RCC 7860 (cell line): ENCODE results near the gene MCEMP1.

Experiments used
- DNase-seq: peaks from one replicate; pipeline ENCODE4 v3.0.0-alpha.2; 2015; ENCODE audit warnings: low spot score
- FAIRE-seq: peaks from 2 replicates; lab custom pipeline; 2012; peaks lifted over from hg19 to GRCh38; lab: Jason Lieb, UNC

MCEMP1 gene, protein sequence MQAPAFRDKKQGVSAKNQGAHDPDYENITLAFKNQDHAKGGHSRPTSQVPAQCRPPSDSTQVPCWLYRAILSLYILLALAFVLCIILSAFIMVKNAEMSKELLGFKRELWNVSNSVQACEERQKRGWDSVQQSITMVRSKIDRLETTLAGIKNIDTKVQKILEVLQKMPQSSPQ

DNA sequence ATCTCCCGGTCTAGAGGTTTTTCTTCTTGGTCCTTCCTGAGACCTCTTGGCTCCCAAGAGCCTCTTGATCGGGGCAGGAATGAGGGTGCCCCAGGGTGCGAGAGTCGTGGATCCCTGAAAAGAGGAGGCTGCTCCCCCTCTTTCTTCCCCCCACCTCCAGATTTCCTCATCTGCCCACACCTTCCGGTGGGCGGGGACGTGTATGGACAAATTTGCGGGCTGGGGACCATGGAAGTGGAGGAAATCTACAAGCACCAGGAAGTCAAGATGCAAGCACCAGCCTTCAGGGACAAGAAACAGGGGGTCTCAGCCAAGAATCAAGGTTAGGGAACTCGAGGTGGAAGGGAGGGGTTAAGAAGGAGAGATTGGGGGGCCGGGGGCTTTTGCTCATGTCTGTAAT lies at the start of gene MCEMP1:
Gene MCEMP1, plus strand, starts transcription at position 237 of the 400 bp plus-strand sequence. Its CDS starts 31 bp downstream, at position 268.
- FAIRE-seq (no peak), DNase-seq (no peak)

DNA sequence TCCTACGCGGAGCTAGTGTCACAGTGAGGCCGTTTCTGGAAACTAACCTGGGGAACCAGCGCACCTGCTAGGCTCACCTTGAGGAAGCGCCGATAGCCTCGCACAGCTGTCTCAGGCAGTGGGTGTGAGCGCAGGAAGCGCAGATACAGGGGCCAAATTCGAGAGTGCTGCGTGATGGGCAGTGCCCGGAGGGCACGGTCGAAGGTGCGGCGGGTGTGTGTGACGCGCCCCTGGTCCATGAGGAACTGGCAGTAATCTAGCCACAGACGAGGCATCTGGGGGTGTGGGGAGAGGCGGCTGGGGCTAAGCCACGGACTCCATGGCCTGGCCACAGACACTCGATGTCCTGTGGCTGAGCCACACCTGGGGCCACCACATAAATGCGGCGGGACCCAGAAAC lies 49.7 kb upstream of the MCEMP1 start:
- no peak for FAIRE-seq

DNA sequence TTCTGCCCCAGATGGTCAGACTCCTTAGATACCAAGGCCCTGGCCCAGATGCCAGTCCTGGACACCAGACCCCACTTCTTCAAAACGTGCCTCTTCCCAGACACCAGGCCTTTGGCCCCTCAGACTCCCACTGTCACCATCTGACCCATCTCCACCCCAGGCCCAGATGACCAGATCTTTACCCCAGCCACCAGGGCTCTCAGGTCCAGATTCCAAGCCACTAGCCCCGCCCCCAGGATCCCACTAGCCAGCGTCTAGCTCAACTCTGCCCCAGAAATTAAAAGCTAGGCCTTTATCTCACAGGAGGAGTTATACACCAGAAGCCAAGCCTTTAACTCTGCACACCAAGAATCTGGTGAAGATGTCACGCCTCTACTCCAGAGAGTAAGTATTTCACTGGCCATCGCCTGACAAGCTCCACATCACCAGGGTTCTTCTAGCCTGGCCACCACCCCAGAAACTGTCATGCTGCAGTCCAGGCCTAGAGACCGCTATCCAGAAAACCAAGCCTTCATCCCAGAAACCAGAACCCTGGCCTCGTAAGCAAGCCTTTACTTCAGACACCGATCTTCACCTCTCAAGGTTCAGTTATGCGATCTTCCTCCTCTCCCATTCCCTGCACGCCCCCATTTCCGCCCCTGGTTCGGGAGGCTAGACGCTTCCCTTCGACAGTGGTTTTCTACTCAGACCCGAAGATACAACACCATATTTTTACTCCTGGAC lies 48.1 kb upstream of the MCEMP1 start:
- DNase-seq (no peak), FAIRE-seq (no peak)

More for the DNA sequence above, 49.7 kb upstream of the MCEMP1 start:
- DNase-seq: no peak

DNA sequence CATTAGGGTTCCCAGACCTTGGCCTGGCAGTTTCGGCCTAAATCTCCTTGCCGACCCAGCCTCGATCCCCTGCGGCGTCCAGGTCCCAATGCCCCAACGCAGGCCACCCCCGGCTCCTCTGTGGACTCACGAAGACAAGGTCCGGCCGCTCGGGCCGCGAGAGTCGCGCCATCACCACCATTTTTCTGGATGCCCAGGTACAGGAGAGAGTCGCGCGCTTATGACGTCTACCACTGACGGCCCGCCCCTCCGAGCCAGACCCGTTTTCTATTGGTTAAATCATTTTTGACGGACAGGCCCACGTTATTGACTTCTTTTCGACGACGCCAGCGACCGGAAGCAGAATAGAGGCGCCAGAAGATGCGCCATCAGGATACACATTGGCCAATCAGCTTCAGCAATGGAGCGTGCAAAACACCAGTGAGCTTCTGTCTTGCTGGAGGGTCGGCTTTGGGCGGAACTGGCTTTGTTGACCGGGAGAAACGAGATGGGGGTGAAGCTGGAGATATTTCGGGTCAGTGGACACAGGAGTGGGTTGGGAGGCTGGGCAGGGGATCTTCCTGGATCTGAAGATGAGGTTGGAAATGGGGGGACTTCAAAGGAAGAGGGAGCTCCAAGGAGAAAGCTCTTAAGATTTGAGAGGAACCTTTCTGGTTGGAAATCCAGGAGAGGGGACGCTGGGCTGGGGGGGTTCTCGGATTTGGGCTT lies 47.4 kb upstream of the MCEMP1 start, which contains the start of the genes PET100 and XAB2:
Gene PET100, plus strand, starts transcription at position 447 of the 708 bp plus-strand sequence. Its CDS starts 41 bp downstream, at position 488.
Gene XAB2, minus strand, starts transcription at position 199 of the 708 bp plus-strand sequence. Its CDS starts 18 bp downstream, at position 181.
- FAIRE-seq (peak; percentile 96), DNase-seq (peak; percentile 98)

DNA sequence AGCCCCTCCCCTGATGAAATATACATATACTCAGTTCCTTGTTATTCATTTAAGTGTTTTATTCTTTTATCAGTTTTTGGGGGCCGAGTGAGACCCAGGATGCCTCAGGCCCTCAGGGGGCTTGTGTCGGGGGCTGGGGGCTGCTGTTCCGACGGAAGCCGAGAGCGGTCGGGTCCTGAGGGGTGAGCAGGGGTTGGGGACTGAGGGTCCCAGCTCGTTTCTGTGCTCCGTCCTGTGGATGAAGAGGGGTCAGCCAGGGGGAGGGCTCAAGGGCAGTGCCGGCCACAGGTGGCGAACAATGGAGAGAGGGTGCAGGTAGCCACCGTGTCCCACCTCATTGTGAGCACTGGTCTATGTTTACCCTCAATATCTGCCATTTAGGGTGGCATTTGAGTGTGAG lies 45.3 kb upstream of the MCEMP1 start:
- FAIRE-seq: no peak
- no peak for DNase-seq

DNA sequence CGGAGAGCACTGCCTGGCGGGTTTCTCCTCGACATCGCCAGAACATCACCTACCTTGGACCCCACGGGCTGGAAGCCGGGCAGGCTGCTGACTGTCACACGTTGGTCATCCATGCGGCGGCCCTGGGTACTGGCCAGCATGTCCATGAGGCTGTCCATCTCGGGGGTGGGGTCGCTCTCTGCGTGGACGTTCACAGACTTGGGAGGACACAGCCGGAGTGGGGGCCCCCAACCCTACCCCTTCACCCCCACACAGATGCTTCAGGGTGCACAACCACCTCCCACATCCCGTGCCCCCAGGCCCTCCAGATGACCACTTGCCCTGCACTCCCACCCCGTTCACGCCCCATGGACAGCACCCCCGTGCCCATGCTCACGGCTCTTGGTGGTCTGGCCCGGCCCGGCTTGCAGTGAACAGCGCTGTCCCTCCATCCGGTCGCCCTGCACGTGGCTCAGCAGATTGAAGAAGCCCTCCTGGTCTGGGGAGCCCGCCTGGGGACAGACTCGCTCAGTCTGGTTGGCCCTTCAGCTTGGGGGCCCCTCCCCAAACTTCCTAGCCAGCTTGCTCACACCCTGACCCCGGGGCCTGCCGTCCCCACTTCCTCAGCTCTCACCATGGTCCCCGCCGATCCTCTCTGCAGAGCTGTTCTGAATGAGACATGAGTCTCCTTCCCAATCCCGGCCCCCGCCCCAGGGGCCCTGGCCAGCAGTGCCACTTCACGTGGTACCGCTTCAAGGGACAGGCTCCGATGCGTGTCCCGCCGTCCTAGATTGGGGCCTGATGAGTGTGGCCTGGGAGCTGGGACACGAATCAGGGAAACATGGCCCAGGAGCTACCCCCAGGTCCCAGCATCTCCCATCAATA lies 44.3 kb upstream of the MCEMP1 start:
- DNase-seq (no peak), FAIRE-seq (no peak)

DNA sequence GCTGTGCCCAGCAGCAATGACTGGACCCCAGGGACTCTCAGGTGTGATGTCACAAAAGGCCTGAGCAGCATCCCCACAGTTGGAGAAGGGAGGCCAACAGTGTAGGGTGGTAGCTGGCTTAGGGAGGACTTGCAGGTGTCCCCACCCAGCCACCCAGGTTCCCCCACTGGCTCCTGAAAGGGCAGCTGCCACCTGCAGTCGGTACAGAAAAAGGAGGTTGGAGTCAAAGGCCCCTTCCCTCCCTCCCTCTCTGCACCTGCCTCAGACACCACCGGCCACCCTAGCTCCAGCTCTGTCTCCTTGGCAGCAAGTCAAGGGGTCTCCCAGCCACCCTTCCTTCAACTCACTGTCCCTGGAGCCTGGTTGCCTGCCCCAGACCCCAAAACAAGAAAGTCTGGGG lies 43.2 kb upstream of the MCEMP1 start, which contains the start of gene PCP2:
Gene PCP2, minus strand, starts transcription at position 22 of the 400 bp plus-strand sequence. CDS start 262 bp downstream, outside the sequence.
- DNase-seq (no peak), FAIRE-seq (no peak)

DNA sequence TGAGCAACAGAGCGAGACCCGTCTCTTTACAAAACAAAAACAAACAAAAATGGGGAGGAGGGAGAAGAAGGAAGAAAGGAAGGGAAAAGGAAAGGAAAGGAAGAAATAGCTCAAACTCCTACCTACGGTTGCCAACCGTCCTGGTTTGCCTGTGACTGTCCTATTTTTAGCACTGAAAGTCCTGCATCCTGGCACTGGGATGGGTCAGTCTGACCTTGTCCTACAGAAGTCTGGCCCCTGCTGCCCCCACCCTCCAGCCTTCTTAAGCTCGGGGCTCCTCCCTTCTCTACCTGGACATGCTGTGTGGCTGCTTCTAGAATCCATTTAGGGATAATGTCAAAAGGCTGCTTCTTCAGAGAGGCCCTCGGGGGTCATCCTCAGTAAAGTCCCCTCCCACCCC lies 41.2 kb upstream of the MCEMP1 start:
- no peak for FAIRE-seq

DNA sequence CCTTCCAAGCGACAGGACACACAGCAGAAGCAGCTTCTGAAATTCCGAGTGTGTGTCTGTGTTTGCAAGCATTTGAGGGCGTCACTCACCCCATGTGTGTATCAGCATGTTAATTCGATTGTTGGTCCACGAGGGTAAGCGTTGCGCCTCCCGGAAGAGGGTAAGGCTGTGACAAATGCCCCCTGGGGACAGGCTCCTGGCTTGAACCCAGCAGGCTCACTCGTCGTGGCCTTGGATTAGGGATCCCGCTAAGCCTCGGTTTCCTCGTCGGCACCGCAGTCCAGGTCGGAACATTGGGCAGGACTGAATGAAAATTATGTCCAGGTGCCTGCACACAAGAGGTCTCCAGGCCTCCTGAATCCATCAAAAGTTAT lies 40.6 kb upstream of the MCEMP1 start:
- FAIRE-seq (no peak), DNase-seq (no peak)

More for the DNA sequence above, 41.2 kb upstream of the MCEMP1 start:
- no peak for DNase-seq

DNA sequence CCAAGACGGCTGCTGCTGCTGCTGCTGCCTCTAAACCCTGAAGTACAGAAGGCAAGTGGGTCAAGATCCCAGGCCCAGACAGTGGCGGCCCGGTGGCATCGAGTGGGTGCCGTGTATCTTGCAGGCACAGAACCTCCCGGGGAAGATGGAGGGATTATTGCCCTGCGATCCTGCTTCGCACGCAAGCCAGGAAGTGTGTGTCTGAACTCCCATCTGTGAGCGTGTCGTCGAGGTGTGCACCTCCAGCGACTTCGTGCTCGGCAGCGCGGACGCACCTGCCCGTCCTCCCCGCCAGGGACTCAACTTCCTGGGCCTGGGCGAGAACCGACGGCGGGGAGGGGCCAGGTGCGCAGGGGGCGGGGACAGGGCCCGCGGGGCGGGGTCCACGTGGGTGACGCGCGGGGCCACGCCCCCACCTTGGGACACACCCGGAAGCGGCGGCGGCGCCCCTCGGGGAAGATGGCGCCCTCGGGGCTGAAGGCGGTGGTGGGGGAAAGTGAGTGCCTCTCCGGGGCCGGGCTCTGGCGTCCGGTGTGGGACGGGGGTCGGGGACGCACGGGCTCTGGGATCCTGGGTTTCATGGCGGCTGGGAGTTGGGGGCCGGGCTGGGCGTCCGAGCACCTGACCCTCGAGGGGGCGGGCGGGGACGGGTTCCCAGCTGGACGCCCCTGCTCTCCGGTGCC lies 40.1 kb upstream of the MCEMP1 start, which contains the start of gene STXBP2:
Gene STXBP2, plus strand, starts transcription at position 420 of the 683 bp plus-strand sequence. Its CDS starts 40 bp downstream, at position 460.
- no peak for FAIRE-seq
- DNase-seq: peak; percentile 54

DNA sequence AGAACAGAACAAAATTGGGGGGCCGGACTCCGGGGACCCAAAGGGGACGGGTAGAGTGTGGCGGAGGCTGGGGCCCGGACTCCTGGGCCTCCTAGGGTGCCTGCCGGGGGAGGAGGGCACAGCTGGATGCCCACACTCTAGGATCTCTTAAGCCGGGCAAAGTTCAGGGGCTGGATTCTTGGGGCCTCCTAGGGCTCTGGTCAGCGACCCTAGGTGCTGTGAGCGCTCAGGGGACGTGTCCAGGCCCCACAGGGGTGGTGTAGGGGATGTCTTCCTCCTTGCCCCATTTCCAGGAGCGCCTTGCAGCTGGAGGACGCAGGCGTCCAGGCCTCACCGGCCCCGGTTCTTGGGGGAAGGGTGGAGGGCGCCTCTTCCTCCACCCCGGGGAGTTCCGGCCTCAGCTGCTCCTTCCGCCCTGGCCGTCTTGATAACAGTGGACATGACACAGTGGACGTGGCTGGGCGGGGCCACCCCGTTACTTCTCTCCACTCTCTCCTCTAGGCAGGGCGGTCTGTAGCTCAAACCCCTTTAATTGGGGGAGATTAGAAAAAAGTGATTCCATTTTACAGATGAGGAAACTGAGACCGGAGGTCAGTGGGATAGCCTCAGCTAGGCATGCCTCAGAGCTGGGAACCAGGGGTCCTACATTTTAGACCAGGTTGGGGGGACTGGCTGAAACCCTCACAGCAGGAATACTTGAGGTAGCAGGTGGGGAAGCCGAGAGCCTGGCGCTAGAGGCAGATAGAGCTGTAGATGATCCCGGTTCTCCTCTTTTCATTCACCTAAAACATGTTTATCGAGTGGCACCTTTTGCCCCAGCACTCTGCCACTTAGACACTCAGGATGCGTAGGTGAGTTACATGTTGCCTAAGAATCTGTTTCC lies 39.3 kb upstream of the MCEMP1 start:
- DNase-seq (peak; percentile 34), FAIRE-seq (no peak)

DNA sequence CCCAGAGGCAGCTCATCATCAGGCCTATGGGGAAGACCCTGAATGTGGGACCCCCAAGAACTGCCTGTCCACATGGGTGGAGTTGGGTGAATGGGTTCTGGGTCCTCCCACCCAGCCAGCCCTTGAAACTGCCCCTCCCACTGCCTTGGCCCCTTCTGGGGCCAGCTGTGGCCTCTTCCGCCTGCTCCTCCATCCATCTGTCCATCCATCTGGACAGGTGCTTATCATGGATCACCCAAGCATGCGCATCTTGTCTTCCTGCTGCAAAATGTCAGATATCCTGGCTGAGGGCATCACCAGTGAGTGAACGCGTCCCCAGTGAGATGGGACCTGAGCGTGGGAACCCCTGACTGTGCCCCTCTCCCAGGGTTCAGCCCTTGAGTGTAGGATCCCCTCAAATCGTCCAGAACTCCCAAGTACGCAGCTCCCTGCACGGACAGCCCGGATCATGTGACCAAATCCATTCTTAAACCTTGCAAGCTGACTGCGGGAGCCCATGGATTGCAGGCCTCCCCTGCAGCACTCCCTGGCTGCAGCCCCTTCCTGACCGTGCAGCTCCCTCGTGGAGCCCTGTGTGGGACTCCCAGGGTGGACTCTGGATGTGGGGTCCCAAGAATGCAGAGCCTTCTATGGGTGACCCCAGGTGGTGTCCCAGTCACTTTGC lies 38.0 kb upstream of the MCEMP1 start:
- DNase-seq: no peak
- FAIRE-seq: no peak

DNA sequence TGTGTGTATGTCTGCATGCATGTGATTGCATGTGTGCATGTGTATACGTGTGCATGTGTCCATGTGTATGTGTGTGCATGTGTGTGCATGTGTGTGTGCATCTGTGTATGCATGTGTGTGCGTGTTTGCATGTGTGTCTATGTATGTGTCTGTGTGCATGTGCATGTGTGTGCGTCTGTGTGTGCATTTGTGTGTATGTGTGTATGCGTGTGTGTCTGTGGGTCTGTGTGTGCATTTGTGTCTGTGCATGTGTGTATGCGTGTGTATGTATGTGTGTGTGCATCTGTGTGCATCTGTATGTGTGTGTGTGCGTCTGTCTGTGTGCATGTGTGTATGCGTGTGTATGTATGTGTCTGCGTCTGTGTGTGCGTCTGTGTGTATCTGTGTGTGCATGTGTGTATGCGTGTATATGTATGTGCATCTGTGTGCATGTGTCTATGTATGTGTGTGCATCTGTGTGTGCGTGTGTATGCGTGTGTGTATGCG lies 37.0 kb upstream of the MCEMP1 start:
- DNase-seq: no peak
- FAIRE-seq: no peak

DNA sequence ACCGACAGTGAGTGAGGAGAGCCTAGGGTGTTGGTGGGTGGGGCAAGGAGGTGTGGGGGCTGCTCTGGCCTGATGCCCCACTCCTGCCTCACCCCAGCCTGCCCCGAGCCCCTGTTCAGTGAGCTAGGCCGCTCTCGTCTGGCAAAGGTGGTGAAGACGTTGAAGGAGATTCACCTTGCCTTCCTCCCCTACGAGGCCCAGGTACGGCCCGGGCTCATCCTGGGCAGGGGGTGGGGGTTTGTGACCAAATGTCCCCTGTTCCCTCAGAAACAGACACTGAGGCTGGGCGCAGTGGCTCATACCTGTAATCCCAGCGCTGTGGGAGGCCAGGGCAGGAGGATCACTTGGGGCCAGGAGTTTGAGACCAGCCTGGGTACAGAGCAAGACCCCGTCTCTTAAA lies 36.1 kb upstream of the MCEMP1 start:
- DNase-seq: no peak
- FAIRE-seq: no peak

DNA sequence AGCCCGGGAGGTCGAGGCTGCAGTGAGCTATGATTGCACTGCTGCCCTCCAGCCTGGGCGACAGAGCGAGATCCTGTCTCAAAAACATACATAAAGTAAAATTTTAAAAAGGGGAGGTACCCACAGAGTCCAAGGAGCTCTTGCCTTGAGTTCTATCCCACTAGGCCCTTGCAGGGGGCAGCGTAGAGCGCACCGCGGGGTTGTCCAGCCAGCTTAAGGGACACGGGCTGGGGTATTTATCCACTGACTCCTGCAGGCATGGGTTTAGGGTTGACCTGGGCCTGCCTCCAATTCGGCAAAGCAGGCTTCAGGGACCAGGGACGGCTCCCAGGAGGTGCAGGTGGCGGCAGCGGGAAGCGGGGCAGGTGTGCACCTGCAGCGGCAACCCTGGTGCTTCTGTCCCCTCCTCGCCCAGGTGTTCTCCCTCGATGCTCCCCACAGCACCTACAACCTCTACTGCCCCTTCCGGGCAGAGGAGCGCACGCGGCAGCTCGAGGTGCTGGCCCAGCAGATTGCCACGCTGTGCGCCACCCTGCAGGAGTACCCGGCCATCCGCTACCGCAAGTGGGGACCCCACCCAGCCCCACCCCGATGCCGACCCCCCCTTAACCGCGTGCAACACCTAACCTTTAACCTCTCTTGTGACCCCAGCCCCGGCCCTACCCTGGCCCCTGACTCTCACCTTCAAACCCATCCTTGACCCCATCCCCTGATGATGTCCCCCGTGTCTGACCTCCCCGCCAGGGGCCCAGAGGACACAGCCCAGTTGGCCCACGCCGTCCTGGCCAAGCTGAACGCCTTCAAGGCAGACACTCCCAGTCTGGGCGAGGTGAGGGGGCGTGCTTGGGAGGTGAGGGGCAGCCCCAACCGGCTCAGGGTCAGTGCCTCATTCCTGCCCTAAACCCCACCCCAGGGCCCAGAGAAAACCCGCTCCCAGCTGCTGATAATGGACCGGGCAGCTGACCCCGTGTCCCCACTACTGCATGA lies 35.3 kb upstream of the MCEMP1 start:
- no peak for FAIRE-seq
- DNase-seq: no peak

DNA sequence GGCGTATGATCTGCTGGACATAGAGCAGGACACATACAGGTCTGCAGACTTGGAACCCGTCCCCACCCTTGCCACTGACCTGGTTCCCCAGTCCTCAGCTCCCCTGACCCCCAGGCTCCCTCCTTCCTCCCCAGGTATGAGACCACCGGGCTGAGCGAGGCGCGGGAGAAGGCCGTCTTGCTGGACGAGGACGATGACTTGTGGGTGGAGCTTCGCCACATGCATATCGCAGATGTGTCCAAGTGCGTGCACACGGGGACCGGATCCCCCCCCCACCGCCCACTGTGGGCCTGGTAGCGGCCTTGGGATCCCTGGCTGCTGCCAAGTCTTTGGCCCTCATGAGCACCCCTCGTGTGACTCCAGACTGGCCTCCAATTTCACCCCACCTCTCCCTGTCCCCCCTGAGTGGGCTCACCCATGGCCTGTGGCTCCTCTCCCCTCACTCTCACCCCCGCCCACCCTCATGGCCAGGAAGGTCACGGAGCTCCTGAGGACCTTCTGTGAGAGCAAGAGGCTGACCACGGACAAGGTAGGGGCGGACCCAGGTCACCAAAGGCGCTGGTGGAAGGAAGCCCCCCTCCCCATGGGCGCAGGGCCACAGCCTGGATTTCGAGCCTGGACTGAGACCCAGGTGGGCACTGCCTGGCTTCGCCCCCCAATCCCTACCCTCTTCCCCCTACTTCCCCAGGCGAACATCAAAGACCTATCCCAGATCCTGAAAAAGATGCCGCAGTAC lies 34.4 kb upstream of the MCEMP1 start:
- FAIRE-seq (no peak), DNase-seq (no peak)
